ENCODE measurements around the gene SNX7.

DNA sequence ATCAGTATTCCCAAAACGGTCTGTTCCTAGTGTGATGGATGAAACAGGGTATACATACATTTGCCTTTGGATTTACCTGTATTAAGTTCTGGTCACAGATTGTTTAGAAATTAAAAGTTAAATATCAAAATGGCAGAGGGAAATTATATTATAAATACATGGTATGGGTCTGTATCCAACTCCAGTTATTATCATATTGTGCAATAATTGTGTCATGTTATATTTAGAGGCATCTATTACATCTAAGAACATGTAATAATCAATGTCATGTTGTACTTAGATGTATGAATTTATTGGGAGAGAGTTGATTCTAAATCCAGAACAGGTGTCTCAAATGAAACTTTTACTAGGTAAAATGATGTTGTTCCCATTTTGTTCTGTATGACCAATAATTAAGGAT is 79.6 kb downstream of the SNX7 start:
- TF ChIP-seq CTCF (IDR thresholded peaks at IDR 0.05) (no peak), POLR2A (IDR thresholded peaks at IDR 0.05) (no peak)
